Inferior parietal cortex (tissue), 1 donor: Measurements from ENCODE around the gene ITGB4.

Source experiments
- DNase-seq: peaks from one replicate; pipeline ENCODE4 v3.0.0-alpha.2; 2016; ENCODE audit errors: extremely low spot score

ITGB4 gene

GRCh38 chr17:75720656-75721462 is at the start of gene ITGB4:
Gene ITGB4 (plus strand): TSS chr17:75721459. CDS start chr17:75724704, 3,245 bp downstream.
- no peak for DNase-seq

- DNase-seq: no peak
Observed at GRCh38 chr17:75672011-75672410, 49.2 kb upstream of the ITGB4 start.

DNA sequence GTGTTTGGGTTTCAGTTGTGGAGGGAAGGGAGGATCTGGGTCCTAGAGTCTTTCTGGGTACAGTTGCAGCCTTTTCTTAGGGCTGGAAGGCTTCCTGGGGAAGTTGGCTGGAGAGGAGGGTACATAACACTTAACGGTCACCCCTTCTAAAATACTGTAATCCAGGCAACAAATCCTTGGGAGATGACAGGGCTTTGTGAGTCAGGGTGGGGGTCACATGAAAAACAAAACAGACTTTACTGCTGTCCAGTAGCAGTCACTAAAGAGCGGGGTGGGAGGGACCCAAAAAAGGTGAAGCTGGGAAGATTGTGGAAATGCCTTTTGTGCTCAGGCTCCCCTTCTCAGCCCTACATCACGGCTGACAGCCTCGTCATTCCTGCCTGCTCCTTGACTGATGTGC is 47.8 kb upstream of the ITGB4 start:
- DNase-seq: no peak

GRCh38 chr17:75676461-75676860 is 44.8 kb upstream of the ITGB4 start:
- DNase-seq: no peak

DNA sequence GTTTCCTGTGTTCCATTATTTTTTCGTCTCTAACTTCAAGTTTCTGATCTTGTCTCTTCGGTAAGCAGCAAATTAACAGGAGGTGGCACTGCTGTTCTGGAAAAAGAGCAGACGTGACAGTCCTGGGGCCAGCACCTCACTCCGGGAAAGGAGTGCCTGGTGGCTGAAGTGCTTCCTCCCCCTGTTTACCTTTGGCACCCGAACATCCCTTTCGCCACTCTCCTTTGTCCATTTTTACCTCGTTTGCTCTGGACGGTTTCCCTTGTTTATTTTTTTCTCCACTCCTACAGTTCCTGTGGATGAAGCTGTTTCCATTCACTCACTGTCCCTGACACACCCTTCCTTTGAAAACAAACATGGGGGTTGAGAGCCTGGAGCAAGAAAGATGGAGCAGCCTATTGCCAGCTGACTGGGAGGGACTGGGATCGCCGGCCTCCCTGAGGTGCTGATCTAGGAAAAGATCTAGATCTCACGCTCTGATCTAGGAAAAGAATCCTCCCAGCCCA is 41.5 kb upstream of the ITGB4 start:
- no peak for DNase-seq

DNA sequence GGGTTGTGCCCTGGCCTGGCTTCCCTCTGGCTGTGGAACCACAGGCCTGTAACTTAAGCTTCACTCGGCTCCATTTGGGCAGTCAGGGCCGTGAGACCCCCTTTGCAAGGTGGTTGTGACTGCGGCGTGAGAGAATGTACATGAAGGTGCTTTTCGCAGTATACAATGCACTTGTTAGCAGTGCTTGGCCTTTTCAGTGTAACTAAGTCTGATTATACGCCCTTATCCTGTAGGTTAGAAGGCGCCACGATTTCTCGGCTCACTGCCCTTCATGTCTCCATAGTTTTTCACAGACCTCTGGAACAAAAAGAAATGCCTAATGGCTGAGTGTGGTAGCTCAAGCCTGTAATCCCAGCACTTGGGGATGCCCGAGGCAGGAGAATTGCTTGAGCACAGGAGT is 40.8 kb upstream of the ITGB4 start:
- no peak for DNase-seq

GRCh38 chr17:75681289-75681688 is 40.0 kb upstream of the ITGB4 start:
- DNase-seq: no peak

GRCh38 chr17:75683583-75683982 is 37.7 kb upstream of the ITGB4 start:
- DNase-seq: no peak

- DNase-seq: no peak
Observed at GRCh38 chr17:75684249-75684648, 37.0 kb upstream of the ITGB4 start.

GRCh38 chr17:75684924-75685323 is 36.3 kb upstream of the ITGB4 start:
- no peak for DNase-seq

- no peak for DNase-seq
Observed at GRCh38 chr17:75685499-75685898, 35.8 kb upstream of the ITGB4 start.

GRCh38 chr17:75688209-75688825 is 32.9 kb upstream of the ITGB4 start:
- no peak for DNase-seq

DNA sequence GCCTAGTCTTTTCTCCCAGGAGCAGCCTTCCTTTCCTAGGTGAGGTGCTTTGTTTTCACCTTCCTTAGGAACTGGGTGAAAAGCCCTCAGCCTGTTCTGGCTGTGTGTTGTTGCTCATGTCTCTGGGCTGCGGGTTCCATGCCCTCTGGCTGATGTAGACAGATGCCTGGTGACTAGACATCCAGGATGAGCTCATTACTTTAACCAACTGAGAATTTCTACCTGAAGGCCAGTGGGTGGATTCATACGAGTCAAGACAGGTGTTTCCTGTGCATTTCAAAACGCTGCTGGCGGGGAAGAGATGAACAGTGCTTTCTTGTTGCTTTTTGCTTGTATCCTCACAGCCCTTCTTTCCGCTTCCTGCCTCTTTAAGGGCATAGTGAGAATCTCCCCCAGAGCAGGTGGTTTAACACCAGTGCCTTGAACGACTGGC is 31.8 kb upstream of the ITGB4 start:
- no peak for DNase-seq

GRCh38 chr17:75691371-75691791 is 29.9 kb upstream of the ITGB4 start:
- no peak for DNase-seq

- DNase-seq: no peak
Observed at GRCh38 chr17:75691801-75692626, 29.2 kb upstream of the ITGB4 start.

GRCh38 chr17:75692976-75693375 is 28.3 kb upstream of the ITGB4 start:
- no peak for DNase-seq

DNA sequence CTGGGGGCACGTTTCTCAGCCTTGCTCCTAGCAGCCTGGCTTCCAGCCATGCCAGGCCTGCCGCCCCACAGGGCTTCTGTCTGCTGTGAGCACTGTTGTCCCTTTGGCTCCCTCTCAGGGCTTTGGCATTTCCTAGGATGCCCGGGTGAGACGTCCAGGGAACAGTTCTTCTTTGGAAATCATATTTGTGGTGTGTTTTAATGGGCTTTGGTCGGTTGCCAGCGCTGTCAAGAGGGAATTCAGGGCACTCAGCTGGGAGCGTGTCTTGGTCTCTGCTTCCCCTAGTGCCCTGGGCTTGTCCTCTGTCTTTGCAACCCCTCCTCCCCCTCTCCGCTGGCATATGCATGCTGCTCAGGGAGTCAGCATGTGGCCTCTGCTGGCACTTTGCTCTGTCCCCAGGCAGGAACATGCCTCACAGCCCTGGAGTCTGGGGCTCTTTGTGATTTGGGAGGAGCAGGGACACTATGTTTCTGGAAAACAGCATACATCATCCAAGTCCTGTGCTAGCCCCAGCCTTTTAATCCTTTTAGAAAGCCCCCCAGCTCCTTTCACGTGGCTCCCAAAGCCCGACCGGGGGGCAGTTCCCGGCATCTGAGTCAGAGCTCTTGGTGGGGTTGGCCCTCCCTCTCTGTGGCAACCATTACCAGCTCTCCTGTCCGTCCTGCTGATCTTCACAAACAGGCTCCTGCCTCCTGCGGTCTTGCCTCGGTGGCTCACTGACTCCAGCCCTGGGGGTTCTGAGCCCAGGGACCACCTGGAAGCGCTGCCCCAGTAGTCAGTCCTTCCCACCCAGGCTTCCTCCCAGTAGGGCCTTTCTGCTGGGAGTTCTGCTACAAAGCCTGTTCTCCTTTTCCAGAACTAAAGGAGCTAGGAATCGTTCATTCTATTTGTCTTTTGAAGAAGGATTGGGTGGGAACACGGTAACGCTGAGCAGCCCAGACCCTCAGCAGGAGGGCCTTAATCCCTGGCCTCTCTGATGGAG is 27.5 kb upstream of the ITGB4 start:
- DNase-seq: peak; percentile 81

DNA sequence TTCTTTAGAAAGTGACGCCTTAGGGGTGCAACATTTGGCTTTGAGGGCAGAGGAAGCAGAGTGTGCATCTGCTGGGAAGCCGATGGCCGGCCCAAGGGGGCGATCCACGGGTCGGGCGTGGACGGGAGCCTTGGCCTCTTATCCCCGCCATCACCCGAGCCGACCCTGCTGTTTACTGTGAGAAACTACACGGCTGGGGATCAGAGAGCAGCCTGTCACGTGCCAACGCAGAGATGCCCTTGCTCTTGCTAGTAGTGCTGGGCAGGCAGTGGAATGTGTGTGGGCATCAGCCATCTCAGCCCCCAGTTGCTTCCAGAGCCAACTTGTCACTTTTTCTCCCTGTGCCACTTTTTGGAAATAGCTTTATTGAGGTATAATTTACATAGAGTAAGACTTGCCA is 26.7 kb upstream of the ITGB4 start:
- DNase-seq: no peak

GRCh38 chr17:75695141-75695829 is 26.0 kb upstream of the ITGB4 start:
- DNase-seq: no peak

DNA sequence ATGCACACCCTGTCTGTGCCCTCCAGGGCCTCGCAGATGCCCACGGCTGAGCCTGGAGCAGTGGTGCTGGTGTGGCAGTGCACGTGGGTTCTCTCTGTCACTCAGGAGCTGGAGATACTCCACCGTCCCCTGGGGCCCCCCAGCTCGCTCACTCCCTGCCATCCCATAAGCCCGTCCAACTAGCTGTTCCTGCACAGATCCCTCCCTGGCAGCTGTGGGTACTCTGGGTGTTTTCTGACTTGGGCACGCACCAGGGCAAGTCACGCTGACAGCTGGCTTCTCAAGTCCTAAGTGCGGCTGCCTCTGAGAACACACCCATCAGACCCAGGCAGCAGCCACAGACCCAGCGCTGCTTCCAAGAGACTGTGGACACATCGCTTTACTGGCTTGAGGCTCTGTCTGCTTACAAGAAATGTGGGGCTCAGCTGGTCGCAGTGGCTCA is 25.4 kb upstream of the ITGB4 start:
- no peak for DNase-seq
